Suppressor macrophage treated with lipopolysaccharide for 4 hours (primary cell): ENCODE data around the gene ORC2.
"Not testable (repeated sequence)": the region's sequence is repeated elsewhere in the genome, so short reads cannot be mapped to it uniquely, and the experiment has no call there.

Experiments used
- DNase-seq: peaks from one replicate; pipeline ENCODE4 v3.0.0-alpha.2; 2020

Gene ORC2

GRCh38 chr2:200930947-200931626, 32.4 kb downstream of the ORC2 start:
- peak; percentile 60 for DNase-seq

- no peak for DNase-seq
These were observed 33.9 kb downstream of the ORC2 start for GRCh38 chr2:200929334-200930249.

GRCh38 chr2:200922439-200922838, 41.0 kb downstream of the ORC2 start:
- no peak for DNase-seq

GRCh38 chr2:200913654-200914053, 49.8 kb downstream of the ORC2 start:
- no peak for DNase-seq

GRCh38 chr2:200909958-200910357, 53.5 kb downstream of the ORC2 start:
- no peak for DNase-seq

GRCh38 chr2:200905618-200906296, 57.7 kb downstream of the ORC2 start:
- DNase-seq = peak; percentile 74

- DNase-seq = peak; percentile 89
These were observed 61.9 kb downstream of the ORC2 start for GRCh38 chr2:200901459-200902072.

- DNase-seq = no peak
These were observed 64.0 kb downstream of the ORC2 start for GRCh38 chr2:200899482-200899881.

GRCh38 chr2:200888704-200889625, 74.5 kb downstream of the ORC2 start, which contains the start of the genes NIF3L1 and PPIL3:
TSS of gene NIF3L1 (plus strand) at chr2:200889371. CDS start at chr2:200891944, 2,573 bp downstream.
TSS of gene PPIL3 (minus strand) at chr2:200889077. CDS start at chr2:200887615, 1,462 bp downstream.
- peak; percentile 98 for DNase-seq

GRCh38 chr2:200881715-200882249, 81.7 kb downstream of the ORC2 start:
- not testable (repeated sequence) for DNase-seq

GRCh38 chr2:200878289-200878880, 85.1 kb downstream of the ORC2 start:
- no peak for DNase-seq

- DNase-seq = no peak
These were observed 86.0 kb downstream of the ORC2 start for GRCh38 chr2:200877443-200877842.

GRCh38 chr2:200873560-200873959, 89.9 kb downstream of the ORC2 start:
- DNase-seq = no peak

- no peak for DNase-seq
These were observed 92.3 kb downstream of the ORC2 start for GRCh38 chr2:200871151-200871550.

- DNase-seq = no peak
These were observed 94.4 kb downstream of the ORC2 start for GRCh38 chr2:200869014-200869413.

- DNase-seq = peak; percentile 98
These were observed 99.1 kb downstream of the ORC2 start, which contains the start of gene CLK1 for GRCh38 chr2:200864176-200865034. TSS of gene CLK1 (minus strand) at chr2:200864658. CDS start at chr2:200861862, 2,796 bp downstream.

- DNase-seq = no peak
These were observed 99.7 kb downstream of the ORC2 start for GRCh38 chr2:200863782-200864175.

GRCh38 chr2:200862532-200863000, 100.9 kb downstream of the ORC2 start:
- peak; percentile 89 for DNase-seq

- no peak for DNase-seq
These were observed 101.8 kb downstream of the ORC2 start for GRCh38 chr2:200861617-200862155.
